Measurements from ENCODE around the gene PRKAG1. TPM values are rescaled to one million over a fixed set of nuclear protein-coding genes. Genes with fewer than 3 reads are reported as not detected.

PRKAG1 gene
- total and polyA plus RNA-seq, 10 of the 15 experiments (the other 5 are each of a cell fraction or from before 2014, with no cell fraction given) = 44.5 to 91.6 (median 60.9) TPM

- TF ChIP-seq NKRF (conservative IDR thresholded peaks at IDR 0.05) (peak; percentile 85), RCOR1 (conservative IDR thresholded peaks at IDR 0.05; ENCODE audit: low read depth, low read length) (no peak), IRF4 (IDR thresholded peaks at IDR 0.05; ENCODE audit: low read depth, low read length) (0 out of 2 replicates have a peak, but pooled peaks have one; percentile 34), RFX5 (IDR thresholded peaks at IDR 0.05; ENCODE audit: low read depth, low read length) (peak; percentile 26; the same call in 1 of the 2 replicates), MXI1 (IDR thresholded peaks at IDR 0.05; ENCODE audit: low read depth, low read length) (peak; percentile 94), SRF (IDR thresholded peaks at IDR 0.05; ENCODE audit: low read depth in 2 of 2, low read length in 2 of 2) (peak in 1 of 2 experiments; percentile 65; a peak in 1 of 4 replicates), GATAD2B (conservative IDR thresholded peaks at IDR 0.05; ENCODE audit: low read depth) (peak; percentile 96), MTA2 (IDR thresholded peaks at IDR 0.05; ENCODE audit: low read depth) (peak; percentile 83), MEF2B (IDR thresholded peaks at IDR 0.05; ENCODE audit: partially characterized antibody, poor library complexity, severe bottlenecking) (peak; percentile 87), IRF5 (IDR thresholded peaks at IDR 0.05; ENCODE audit: borderline replicate concordance) (no peak), HSF1 (IDR thresholded peaks at IDR 0.05; ENCODE audit: low read depth, low read length) (0 out of 2 replicates have a peak, but pooled peaks have one; percentile 60), NFXL1 (IDR thresholded peaks at IDR 0.05; ENCODE audit: borderline replicate concordance) (no peak), FOXK2 (IDR thresholded peaks at IDR 0.05) (peak; percentile 64; the same call in 1 of the 2 replicates), RB1 (IDR thresholded peaks at IDR 0.05; ENCODE audit: borderline replicate concordance) (peak; percentile 93), SREBF2 (IDR thresholded peaks at IDR 0.05; ENCODE audit: low read length) (no peak), STAT3 (IDR thresholded peaks at IDR 0.05; ENCODE audit: low read depth, low read length) (no peak), DPF2 (IDR thresholded peaks at IDR 0.05) (peak; percentile 80), FOS (IDR thresholded peaks at IDR 0.05; ENCODE audit: borderline replicate concordance, extremely low read depth, insufficient read length) (no peak), ZNF217 (IDR thresholded peaks at IDR 0.05) (peak; percentile 77; the same call in 1 of the 2 replicates), PKNOX1 (IDR thresholded peaks at IDR 0.05) (0 out of 2 replicates have a peak, but pooled peaks have one; percentile 9), CBX5 (IDR thresholded peaks at IDR 0.05; ENCODE audit: low read depth) (no peak), JUND (IDR thresholded peaks at IDR 0.05; ENCODE audit: low read depth, low read length) (no peak), RBBP5 (conservative IDR thresholded peaks at IDR 0.05) (0 out of 2 replicates have a peak, but pooled peaks have one; percentile 48)
Observed at GRCh38 chr12:49060237-49061156, 41.9 kb upstream of the PRKAG1 start, which contains the start of gene KMT2D (continued).

Data from GM12878 (cell line).